Mesenteric fat pad (tissue), 1 donor: ENCODE results near the gene FAM171A1. TPM values are rescaled to one million over a fixed set of nuclear protein-coding genes. Genes with fewer than 3 reads are reported as not detected.

Source experiments
- DNase-seq: peaks from one replicate; pipeline ENCODE4 v3.0.0-alpha.2; 2020; ENCODE audit warnings: low spot score
- total RNA-seq: library from RNA; stranded (reverse); fragmentation: NEBNext Ultra II Directional; extraction: Animal tissue kit (Norgen Biotek cat#: 25700); gene quantifications from one replicate; pipeline ENCODE4 v1.2.1, GENCODE V29; 2021
- donor health status: DM: yes; HTN: yes; CAD: no.

Gene FAM171A1
- total RNA-seq, 1 donor from 2014 or later: 36.2 TPM

- DNase-seq: no peak
Measured at GRCh38 chr10:15253951-15254807, 116.9 kb downstream of the FAM171A1 start.

- no peak for DNase-seq
Measured at GRCh38 chr10:15252396-15252795, 118.7 kb downstream of the FAM171A1 start.

- DNase-seq: no peak
Measured at GRCh38 chr10:15251791-15252380, 119.2 kb downstream of the FAM171A1 start.

- no peak for DNase-seq
Measured at GRCh38 chr10:15245530-15245929, 125.6 kb downstream of the FAM171A1 start.

- DNase-seq: no peak
Measured at GRCh38 chr10:15244635-15245197, 126.4 kb downstream of the FAM171A1 start.

- DNase-seq: no peak
Measured at GRCh38 chr10:15242261-15242840, 128.7 kb downstream of the FAM171A1 start.

- DNase-seq: no peak
Measured at GRCh38 chr10:15241306-15241705, 129.8 kb downstream of the FAM171A1 start.

- DNase-seq: no peak
Measured at GRCh38 chr10:15238555-15239335, 132.3 kb downstream of the FAM171A1 start.

GRCh38 chr10:15237351-15237750 is 133.7 kb downstream of the FAM171A1 start:
- no peak for DNase-seq

- no peak for DNase-seq
Measured at GRCh38 chr10:15236340-15236739, 134.7 kb downstream of the FAM171A1 start.

GRCh38 chr10:15232279-15232678 is 138.8 kb downstream of the FAM171A1 start:
- DNase-seq: no peak

- no peak for DNase-seq
Measured at GRCh38 chr10:15231426-15231825, 139.7 kb downstream of the FAM171A1 start.

- no peak for DNase-seq
Measured at GRCh38 chr10:15230257-15230656, 140.8 kb downstream of the FAM171A1 start.

- no peak for DNase-seq
Measured at GRCh38 chr10:15229268-15229667, 141.8 kb downstream of the FAM171A1 start.

- DNase-seq: no peak
Measured at GRCh38 chr10:15228426-15228825, 142.7 kb downstream of the FAM171A1 start.

GRCh38 chr10:15227611-15228372 is 143.3 kb downstream of the FAM171A1 start:
- no peak for DNase-seq

GRCh38 chr10:15225511-15225910 is 145.6 kb downstream of the FAM171A1 start:
- DNase-seq: no peak

- DNase-seq: no peak
Measured at GRCh38 chr10:15224948-15225347, 146.1 kb downstream of the FAM171A1 start.

GRCh38 chr10:15223174-15223573 is 147.9 kb downstream of the FAM171A1 start:
- no peak for DNase-seq

- no peak for DNase-seq
Measured at GRCh38 chr10:15222511-15222910, 148.6 kb downstream of the FAM171A1 start.
